Measurements from ENCODE around the gene FADS1.

GRCh38 chr11:61838921-61839320 is 22.1 kb upstream of the FADS1 start:
- TF ChIP-seq CTCF (IDR thresholded peaks at IDR 0.05) = no peak
- no peak for TF ChIP-seq POLR2A (IDR thresholded peaks at IDR 0.05)
